HCT116 (cell line): ENCODE results near the gene HMGCL.

Experiments
- EZH2 ChIP-seq: fragments of 200-600 bp; sonication (generic); IDR thresholded peaks from 2 replicates; pipeline ENCODE4 v1.6.1; 2017; ENCODE audit warnings: antibody characterized with exemption, mixed run types
- TF ChIP-seq, protein P1 (sequence below), 3 experiments: fragments of 200-600 bp in 1 of 3; sonication (generic) in 1 of 3; IDR thresholded peaks in 2 of 3; conservative IDR thresholded peaks in 1 of 3; 2 replicates each; pipeline ENCODE4 v1.5.1; 2012 to 2017; ENCODE audit warnings: low read depth in 2 of 3, low read length in 2 of 3, antibody characterized with exemption in 1 of 3, borderline replicate concordance in 1 of 3, control low read depth in 1 of 3, mild to moderate bottlenecking in 1 of 3, mixed read lengths in 1 of 3, mixed run types in 1 of 3, moderate library complexity in 1 of 3; ENCODE audit not compliant: insufficient read depth in 1 of 3

DNA sequence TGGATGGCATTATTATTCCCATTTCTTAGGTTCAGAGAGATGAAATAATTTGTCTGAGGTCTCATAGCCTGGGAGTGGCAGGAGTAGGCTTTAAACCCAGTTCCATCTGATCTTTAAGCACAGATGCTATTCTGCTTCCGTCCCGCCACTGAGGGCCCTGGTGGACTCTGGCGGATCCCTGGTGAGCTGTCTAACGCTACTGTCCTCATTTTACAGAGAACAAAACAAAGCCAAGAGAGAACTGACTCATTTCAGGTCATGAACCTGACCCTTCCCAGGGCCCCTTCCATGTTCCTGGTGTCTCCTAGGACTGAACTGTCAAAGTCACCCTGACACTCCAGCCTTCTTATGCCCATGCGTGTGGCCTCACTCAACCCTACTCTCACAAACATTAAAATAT is 21.6 kb downstream of the HMGCL start:
- TF ChIP-seq, protein P1, sequence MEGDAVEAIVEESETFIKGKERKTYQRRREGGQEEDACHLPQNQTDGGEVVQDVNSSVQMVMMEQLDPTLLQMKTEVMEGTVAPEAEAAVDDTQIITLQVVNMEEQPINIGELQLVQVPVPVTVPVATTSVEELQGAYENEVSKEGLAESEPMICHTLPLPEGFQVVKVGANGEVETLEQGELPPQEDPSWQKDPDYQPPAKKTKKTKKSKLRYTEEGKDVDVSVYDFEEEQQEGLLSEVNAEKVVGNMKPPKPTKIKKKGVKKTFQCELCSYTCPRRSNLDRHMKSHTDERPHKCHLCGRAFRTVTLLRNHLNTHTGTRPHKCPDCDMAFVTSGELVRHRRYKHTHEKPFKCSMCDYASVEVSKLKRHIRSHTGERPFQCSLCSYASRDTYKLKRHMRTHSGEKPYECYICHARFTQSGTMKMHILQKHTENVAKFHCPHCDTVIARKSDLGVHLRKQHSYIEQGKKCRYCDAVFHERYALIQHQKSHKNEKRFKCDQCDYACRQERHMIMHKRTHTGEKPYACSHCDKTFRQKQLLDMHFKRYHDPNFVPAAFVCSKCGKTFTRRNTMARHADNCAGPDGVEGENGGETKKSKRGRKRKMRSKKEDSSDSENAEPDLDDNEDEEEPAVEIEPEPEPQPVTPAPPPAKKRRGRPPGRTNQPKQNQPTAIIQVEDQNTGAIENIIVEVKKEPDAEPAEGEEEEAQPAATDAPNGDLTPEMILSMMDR (IDR thresholded peaks at IDR 0.05 in 2 of 3, conservative IDR thresholded peaks at IDR 0.05 in 1 of 3; ENCODE audit: borderline replicate concordance in 1 of 3, insufficient read depth in 1 of 3, low read depth in 2 of 3, low read length in 2 of 3): no peak
- TF ChIP-seq EZH2: no peak
